Neural crest cell (in vitro differentiated cells): ENCODE data around the gene LRRC75A. TPM values are rescaled to one million over a fixed set of nuclear protein-coding genes. Genes with fewer than 3 reads are reported as not detected.

Source experiments
- DNase-seq: peaks from one replicate; pipeline ENCODE4 v3.0.0; 2021; ENCODE audit warnings: low read depth, mixed read lengths, low spot score
- H3K27ac Mint-ChIP-seq: one replicate; pipeline ENCODE4 v1.8.0; 2021; ENCODE audit warnings: mild to moderate bottlenecking, mixed read lengths; ENCODE audit not compliant: unreplicated experiment
- H3K27me3 Mint-ChIP-seq: 2 replicates; pipeline ENCODE4 v1.8.0; 2021; ENCODE audit warnings: low read depth, mild to moderate bottlenecking, mixed read lengths
- H3K36me3 Mint-ChIP-seq: 2 replicates; pipeline ENCODE4 v1.8.0; 2021; ENCODE audit warnings: low read depth, mild to moderate bottlenecking, mixed read lengths
- H3K4me1 Mint-ChIP-seq: 2 replicates; pipeline ENCODE4 v1.8.0; 2021; ENCODE audit warnings: mixed read lengths
- H3K4me3 Mint-ChIP-seq: one replicate; pipeline ENCODE4 v1.8.0; 2021; ENCODE audit warnings: mild to moderate bottlenecking, mixed read lengths
- H3K9me3 Mint-ChIP-seq: 2 replicates; pipeline ENCODE4 v1.8.0; 2021; ENCODE audit warnings: mixed read lengths
- total RNA-seq: library from RNA; stranded (reverse); gene quantifications from 2 replicates; pipeline ENCODE4 v1.2.1, GENCODE V29; 2021
- TF ChIP-seq, protein P1 (sequence below): fragments of 200-600 bp; sonication (generic); conservative IDR thresholded peaks from 2 replicates; pipeline ENCODE4 v1.5.0; 2021; ENCODE audit warnings: antibody characterized with exemption, mild to moderate bottlenecking

Gene LRRC75A
- total RNA-seq, 1 donor from 2014 or later = 5.6 TPM

DNA sequence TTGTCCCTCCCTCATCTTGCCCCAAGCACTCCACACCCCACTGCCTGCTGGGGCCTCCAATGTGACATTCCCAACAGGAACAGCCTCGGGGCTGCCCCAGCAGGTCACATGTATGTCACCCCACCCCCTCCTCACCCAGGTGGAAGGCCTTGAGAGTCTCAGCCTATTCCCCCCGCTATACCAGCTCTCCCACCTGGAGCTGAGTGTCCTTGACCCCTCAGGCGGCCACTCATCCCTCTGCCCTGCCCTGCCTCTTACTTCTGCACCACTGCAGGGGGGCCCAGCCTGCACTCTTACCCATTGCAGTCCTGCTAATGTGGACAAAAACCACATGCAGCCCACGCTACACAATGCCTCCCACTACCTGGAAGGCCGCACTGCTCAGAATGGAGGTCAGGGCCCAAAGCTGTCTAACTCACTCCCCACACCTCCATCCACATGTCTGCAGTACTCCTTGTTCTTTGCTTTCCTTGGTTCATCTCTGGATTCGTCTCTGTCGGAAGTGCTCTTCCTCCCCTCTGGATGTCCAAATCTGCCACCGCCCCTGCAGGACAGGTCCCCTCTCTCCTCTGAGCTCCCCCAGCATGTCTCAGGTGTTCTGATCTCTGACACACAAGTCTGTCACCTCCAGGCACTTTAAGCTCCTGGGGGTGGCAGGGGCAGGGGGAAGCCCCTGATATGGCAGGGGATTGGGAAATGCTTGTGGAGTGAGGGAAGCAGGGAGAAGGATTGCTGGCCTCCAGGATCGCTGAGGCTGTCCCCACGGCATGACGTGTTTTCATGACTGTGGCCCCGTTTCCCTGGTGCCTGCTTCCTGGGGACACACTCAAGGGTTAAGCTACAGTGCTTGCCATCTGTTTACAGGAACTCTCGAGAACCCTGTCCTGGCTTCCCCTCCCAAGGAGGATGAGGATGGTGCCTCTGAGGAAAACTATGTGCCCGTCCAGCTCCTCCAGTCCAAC lies 55.8 kb downstream of the LRRC75A start:
- H3K36me3 Mint-ChIP-seq = peaks cover 18% of the 10 kb centered on the region

GRCh38 chr17:16434662-16435061 lies 57.3 kb downstream of the LRRC75A start:
- Mint-ChIP-seq H3K27ac (no peak overlapping the region), H3K4me3 (no peak overlapping the region), H3K36me3 (peaks cover 7% of the 10 kb centered on the region), H3K9me3 (no peaks in the 10 kb centered on the region), H3K4me1 (peaks cover 15% of the 10 kb centered on the region), H3K27me3 (peaks cover 6% of the 10 kb centered on the region)
- DNase-seq = no peak
- TF ChIP-seq, protein P1, sequence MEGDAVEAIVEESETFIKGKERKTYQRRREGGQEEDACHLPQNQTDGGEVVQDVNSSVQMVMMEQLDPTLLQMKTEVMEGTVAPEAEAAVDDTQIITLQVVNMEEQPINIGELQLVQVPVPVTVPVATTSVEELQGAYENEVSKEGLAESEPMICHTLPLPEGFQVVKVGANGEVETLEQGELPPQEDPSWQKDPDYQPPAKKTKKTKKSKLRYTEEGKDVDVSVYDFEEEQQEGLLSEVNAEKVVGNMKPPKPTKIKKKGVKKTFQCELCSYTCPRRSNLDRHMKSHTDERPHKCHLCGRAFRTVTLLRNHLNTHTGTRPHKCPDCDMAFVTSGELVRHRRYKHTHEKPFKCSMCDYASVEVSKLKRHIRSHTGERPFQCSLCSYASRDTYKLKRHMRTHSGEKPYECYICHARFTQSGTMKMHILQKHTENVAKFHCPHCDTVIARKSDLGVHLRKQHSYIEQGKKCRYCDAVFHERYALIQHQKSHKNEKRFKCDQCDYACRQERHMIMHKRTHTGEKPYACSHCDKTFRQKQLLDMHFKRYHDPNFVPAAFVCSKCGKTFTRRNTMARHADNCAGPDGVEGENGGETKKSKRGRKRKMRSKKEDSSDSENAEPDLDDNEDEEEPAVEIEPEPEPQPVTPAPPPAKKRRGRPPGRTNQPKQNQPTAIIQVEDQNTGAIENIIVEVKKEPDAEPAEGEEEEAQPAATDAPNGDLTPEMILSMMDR = no peak

More for the DNA sequence above, 55.8 kb downstream of the LRRC75A start:
- TF ChIP-seq, protein P1 = no peak
- Mint-ChIP-seq H3K27me3 (peaks cover 6% of the 10 kb centered on the region), H3K4me3 (no peak overlapping the region), H3K4me1 (peaks cover 28% of the 10 kb centered on the region), H3K9me3 (no peaks in the 10 kb centered on the region), H3K27ac (peak overlapping the region; percentile 71)
- DNase-seq = no peak

- Mint-ChIP-seq H3K27ac (no peak overlapping the region), H3K27me3 (peaks cover 1% of the 10 kb centered on the region), H3K36me3 (no peaks in the 10 kb centered on the region), H3K4me3 (no peak overlapping the region), H3K4me1 (peaks cover 6% of the 10 kb centered on the region), H3K9me3 (no peaks in the 10 kb centered on the region)
- TF ChIP-seq, protein P1 = no peak
- DNase-seq = no peak
Measured at GRCh38 chr17:16433514-16433913, 58.5 kb downstream of the LRRC75A start.

GRCh38 chr17:16432017-16432416 lies 60.0 kb downstream of the LRRC75A start:
- H3K27me3 Mint-ChIP-seq = no peaks in the 10 kb centered on the region

DNA sequence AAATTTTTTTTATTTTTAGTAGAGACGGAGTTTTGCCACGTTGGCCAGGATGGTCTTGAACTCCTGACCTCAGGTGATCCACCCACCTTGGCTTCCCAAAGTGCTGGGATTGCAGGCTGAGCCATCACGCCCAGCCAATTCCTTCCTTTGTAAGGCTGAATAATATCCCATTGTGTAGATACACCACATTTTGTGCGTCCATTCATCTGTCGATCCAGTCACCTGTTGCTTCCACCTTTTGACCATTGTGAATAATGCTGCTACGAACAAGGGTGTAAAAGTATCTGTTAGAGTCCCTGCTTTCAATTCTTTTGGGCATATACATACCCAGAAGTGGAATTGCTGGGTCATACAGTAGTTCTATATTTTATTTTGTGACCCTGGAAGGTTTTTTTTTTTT lies 61.3 kb downstream of the LRRC75A start:
- H3K4me3 Mint-ChIP-seq = no peak overlapping the region
- no peaks in the 10 kb centered on the region for H3K27me3 Mint-ChIP-seq
- H3K4me1 Mint-ChIP-seq = peaks cover under 1% of the 10 kb centered on the region
- H3K36me3 Mint-ChIP-seq = no peaks in the 10 kb centered on the region
- no peak overlapping the region for H3K27ac Mint-ChIP-seq
- no peak for DNase-seq
- TF ChIP-seq, protein P1 = no peak
- no peaks in the 10 kb centered on the region for H3K9me3 Mint-ChIP-seq

More at GRCh38 chr17:16432017-16432416, 60.0 kb downstream of the LRRC75A start:
- H3K9me3 Mint-ChIP-seq = no peaks in the 10 kb centered on the region
- TF ChIP-seq, protein P1 = no peak
- no peak overlapping the region for H3K4me3 Mint-ChIP-seq
- no peaks in the 10 kb centered on the region for H3K36me3 Mint-ChIP-seq
- H3K4me1 Mint-ChIP-seq = no peaks in the 10 kb centered on the region
- no peak overlapping the region for H3K27ac Mint-ChIP-seq
- DNase-seq = no peak
